H9 (cell line): Measurements from ENCODE around the gene GPC6. TPM values are rescaled to one million over a fixed set of nuclear protein-coding genes. Genes with fewer than 3 reads are reported as not detected.
"Not testable (repeated sequence)": the region's sequence is repeated elsewhere in the genome, so short reads cannot be mapped to it uniquely, and the experiment has no call there.

Source experiments
- DNase-seq: peaks from one replicate; pipeline ENCODE4 v3.0.0-alpha.2; 2017
- H2AFZ ChIP-seq: one replicate; pipeline ENCODE4 v1.6.1; 2013; ENCODE audit warnings: mild to moderate bottlenecking, low read length, control low read depth, moderate library complexity
- H2AK5ac ChIP-seq: 2 replicates; pipeline ENCODE4 v1.6.1; 2013; ENCODE audit warnings: low read length, control low read depth, mixed read lengths; ENCODE audit not compliant: insufficient read length
- H2BK120ac ChIP-seq: one replicate; pipeline ENCODE4 v1.6.1; 2013; ENCODE audit warnings: low read depth, mild to moderate bottlenecking, low read length, control low read depth, inconsistent platforms; ENCODE audit not compliant: poor library complexity, severe bottlenecking
- H2BK12ac ChIP-seq: 2 replicates; pipeline ENCODE4 v1.6.1; 2013; ENCODE audit warnings: low read length, control low read depth, mixed read lengths, low read depth; ENCODE audit not compliant: insufficient read length
- H2BK15ac ChIP-seq: 2 replicates; pipeline ENCODE4 v1.6.1; 2013; ENCODE audit warnings: low read depth, low read length, control low read depth
- H2BK20ac ChIP-seq: one replicate; pipeline ENCODE4 v1.6.1; 2013; ENCODE audit warnings: low read depth, mild to moderate bottlenecking, low read length, control low read depth, inconsistent platforms; ENCODE audit not compliant: poor library complexity, severe bottlenecking
- H2BK5ac ChIP-seq: 2 replicates; pipeline ENCODE4 v1.6.1; 2013; ENCODE audit warnings: low read length, control low read depth, mixed read lengths; ENCODE audit not compliant: insufficient read length
- H3K14ac ChIP-seq: 2 replicates; pipeline ENCODE4 v1.6.1; 2013; ENCODE audit warnings: low read length, control low read depth; ENCODE audit not compliant: insufficient read depth
- H3K18ac ChIP-seq: 2 replicates; pipeline ENCODE4 v1.6.1; 2013; ENCODE audit warnings: low read depth, mild to moderate bottlenecking, mixed read lengths, low read length, control low read depth; ENCODE audit not compliant: insufficient read length
- H3K23ac ChIP-seq: 2 replicates; pipeline ENCODE4 v1.6.1; 2013; ENCODE audit warnings: low read length, control low read depth, mixed read lengths, low read depth; ENCODE audit not compliant: insufficient read length
- H3K23me2 ChIP-seq: 2 replicates; pipeline ENCODE4 v1.6.1; 2013; ENCODE audit warnings: low read depth, mild to moderate bottlenecking, mixed read lengths, low read length, control low read depth; ENCODE audit not compliant: insufficient read length, poor library complexity, severe bottlenecking
- H3K27ac ChIP-seq: 2 replicates; pipeline ENCODE4 v1.5.1; 2013; ENCODE audit warnings: low read length, control low read depth, mixed read lengths, low read depth; ENCODE audit not compliant: insufficient read length
- H3K27me3 ChIP-seq: 2 replicates; pipeline ENCODE4 v1.6.1; 2013; ENCODE audit warnings: low read length, control low read depth, inconsistent platforms; ENCODE audit not compliant: insufficient read depth
- H3K4ac ChIP-seq: 2 replicates; pipeline ENCODE4 v1.6.1; 2013; ENCODE audit warnings: low read depth, mild to moderate bottlenecking, control low read depth, inconsistent platforms, low read length, moderate library complexity
- H3K4me1 ChIP-seq: 2 replicates; pipeline ENCODE4 v1.6.1; 2013; ENCODE audit warnings: low read length, control low read depth, inconsistent platforms; ENCODE audit not compliant: insufficient read depth
- H3K4me2 ChIP-seq: 2 replicates; pipeline ENCODE4 v1.6.1; 2013; ENCODE audit warnings: low read length, control low read depth, mixed read lengths; ENCODE audit not compliant: insufficient read length, insufficient read depth
- H3K56ac ChIP-seq: 2 replicates; pipeline ENCODE4 v1.6.1; 2013; ENCODE audit warnings: low read depth, mild to moderate bottlenecking, mixed read lengths, low read length, control low read depth; ENCODE audit not compliant: insufficient read length
- H3K79me1 ChIP-seq: 2 replicates; pipeline ENCODE4 v1.6.1; 2013; ENCODE audit warnings: low read depth, mild to moderate bottlenecking, moderate library complexity, low read length, control low read depth, inconsistent platforms; ENCODE audit not compliant: insufficient read depth, poor library complexity, severe bottlenecking
- H3K79me2 ChIP-seq: 2 replicates; pipeline ENCODE4 v1.6.1; 2013; ENCODE audit warnings: low read length, control low read depth, inconsistent platforms; ENCODE audit not compliant: insufficient read depth
- H3K9ac ChIP-seq: 2 replicates; pipeline ENCODE4 v1.6.1; 2013; ENCODE audit warnings: low read length, control low read depth, mixed read lengths; ENCODE audit not compliant: insufficient read length; ENCODE audit errors: extremely low read depth
- H3K9me3 ChIP-seq: one replicate; pipeline ENCODE4 v1.6.1; 2013; ENCODE audit warnings: low read depth, low read length, inconsistent platforms; ENCODE audit not compliant: control insufficient read depth
- H3T11ph ChIP-seq: one replicate; pipeline ENCODE4 v1.6.1; 2013; ENCODE audit warnings: mild to moderate bottlenecking, low read length, control low read depth, inconsistent platforms
- H4K20me1 ChIP-seq: one replicate; pipeline ENCODE4 v1.6.1; 2013; ENCODE audit not compliant: control insufficient read depth, insufficient read length, insufficient read depth
- H4K5ac ChIP-seq: 2 replicates; pipeline ENCODE4 v1.6.1; 2013; ENCODE audit warnings: low read depth, mild to moderate bottlenecking, mixed read lengths, low read length, control low read depth; ENCODE audit not compliant: insufficient read length
- H4K8ac ChIP-seq: replicated peaks from 2 replicates; pipeline ENCODE4 v1.6.1; 2013; ENCODE audit warnings: low read length, control low read depth, mixed read lengths, low read depth; ENCODE audit not compliant: insufficient read length
- H4K91ac ChIP-seq: 2 replicates; pipeline ENCODE4 v1.6.1; 2013; ENCODE audit warnings: low read depth, mild to moderate bottlenecking, moderate library complexity, mixed read lengths, low read length, control low read depth; ENCODE audit not compliant: insufficient read length
- H3K27ac Mint-ChIP-seq, 3 experiments: 2 replicates in 2 of 3; 3 replicates in 1 of 3; pipeline ENCODE4 v1.8.0; 2020 to 2021; ENCODE audit warnings: mixed read lengths in 3 of 3, mild to moderate bottlenecking in 1 of 3, moderate library complexity in 1 of 3
- H3K27me3 Mint-ChIP-seq: 2 replicates; pipeline ENCODE4 v1.8.0; 2021; ENCODE audit warnings: low read depth, mild to moderate bottlenecking, moderate library complexity, mixed read lengths
- H3K36me3 Mint-ChIP-seq, 3 experiments: 2 replicates in 2 of 3; 3 replicates in 1 of 3; pipeline ENCODE4 v1.8.0; 2020 to 2021; ENCODE audit warnings: low read depth in 3 of 3, mixed read lengths in 3 of 3; ENCODE audit not compliant: insufficient read depth in 1 of 3
- H3K4me1 Mint-ChIP-seq, 2 experiments: 2 replicates each; pipeline ENCODE4 v1.8.0; 2020; ENCODE audit warnings: mixed read lengths in 2 of 2
- H3K4me3 Mint-ChIP-seq, 2 experiments: 2 replicates in 1 of 2; 3 replicates in 1 of 2; pipeline ENCODE4 v1.8.0; 2020 to 2021; ENCODE audit warnings: mild to moderate bottlenecking in 2 of 2, mixed read lengths in 2 of 2, moderate library complexity in 1 of 2
- H3K9me3 Mint-ChIP-seq, 2 experiments: 2 replicates in 1 of 2; 3 replicates in 1 of 2; pipeline ENCODE4 v1.8.0; 2020; ENCODE audit warnings: mild to moderate bottlenecking in 2 of 2, mixed read lengths in 2 of 2, moderate library complexity in 1 of 2
- whole genome bisulfite sequencing: extraction: QIAGEN DNeasy Blood & Tissue Kit; methylation state at CpG from one replicate; pipeline ENCODE4 v1.1.7; 2013; ENCODE audit warnings: missing lambda C conversion rate, low lambda C conversion rate, mixed read lengths; ENCODE audit not compliant: insufficient read length; ENCODE audit errors: extremely low coverage; 5-methylcytosine and 5-hydroxymethylcytosine counted together
- total RNA-seq: library from RNA; stranded (reverse); gene quantifications from 2 replicates; pipeline ENCODE4 v1.2.1, GENCODE V29; 2021
- TF ChIP-seq, protein P1 (sequence below): fragments of 200-600 bp; sonication (generic); conservative IDR thresholded peaks from 3 replicates; pipeline ENCODE4 v1.8.0; 2021; ENCODE audit warnings: antibody characterized with exemption, mild to moderate bottlenecking

GPC6 gene
- total RNA-seq, 1 experiment from 2014 or later = 15.6 TPM

DNA sequence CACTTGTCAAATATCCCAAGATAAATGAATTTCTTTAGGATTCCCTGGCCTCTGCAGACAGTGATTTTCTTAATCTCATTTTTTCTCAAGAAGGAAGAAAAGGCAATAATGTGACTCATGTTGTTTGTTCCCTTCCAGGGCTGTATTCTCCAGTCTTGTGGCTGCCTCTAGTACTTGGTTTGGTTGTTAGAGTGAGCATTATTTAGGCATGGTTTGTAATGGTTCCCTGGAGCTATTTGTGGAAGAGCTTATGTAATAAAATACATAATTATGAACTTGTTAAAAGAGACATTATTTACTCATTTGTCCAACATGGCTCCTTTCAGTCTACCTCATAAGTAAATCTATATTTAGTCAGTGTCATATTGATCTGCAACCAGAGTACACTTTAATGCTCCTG, 982.5 kb downstream of the GPC6 start:
- Histone ChIP-seq H2BK15ac (no peak overlapping the region), H2BK20ac (no peak overlapping the region), H2BK5ac (no peak overlapping the region), H4K20me1 (no peaks in the 10 kb centered on the region), H4K8ac (no peak overlapping the region), H3T11ph (no peak overlapping the region), H3K23me2 (no peaks in the 10 kb centered on the region), H3K79me2 (no peaks in the 10 kb centered on the region), H2BK120ac (no peak overlapping the region), H3K27me3 (no peaks in the 10 kb centered on the region), H3K4ac (no peak overlapping the region), H3K9ac (no peak overlapping the region), H3K56ac (no peak overlapping the region), H3K4me1 (no peaks in the 10 kb centered on the region), H4K5ac (no peak overlapping the region), H3K79me1 (no peaks in the 10 kb centered on the region), H2AFZ (no peak overlapping the region), H3K9me3 (no peaks in the 10 kb centered on the region), H2AK5ac (no peak overlapping the region), H3K14ac (no peak overlapping the region), H3K4me2 (no peak overlapping the region), H4K91ac (no peak overlapping the region), H2BK12ac (no peak overlapping the region), H3K23ac (no peak overlapping the region), H3K27ac (no peak overlapping the region), H3K18ac (no peak overlapping the region)
- Mint-ChIP-seq H3K4me1 (no peaks in the 10 kb centered on the region), H3K27ac (no peak overlapping the region), H3K9me3 (no peaks in the 10 kb centered on the region), H3K36me3 (no peaks in the 10 kb centered on the region), H3K27me3 (no peaks in the 10 kb centered on the region), H3K4me3 (no peak overlapping the region)
- TF ChIP-seq, protein P1, sequence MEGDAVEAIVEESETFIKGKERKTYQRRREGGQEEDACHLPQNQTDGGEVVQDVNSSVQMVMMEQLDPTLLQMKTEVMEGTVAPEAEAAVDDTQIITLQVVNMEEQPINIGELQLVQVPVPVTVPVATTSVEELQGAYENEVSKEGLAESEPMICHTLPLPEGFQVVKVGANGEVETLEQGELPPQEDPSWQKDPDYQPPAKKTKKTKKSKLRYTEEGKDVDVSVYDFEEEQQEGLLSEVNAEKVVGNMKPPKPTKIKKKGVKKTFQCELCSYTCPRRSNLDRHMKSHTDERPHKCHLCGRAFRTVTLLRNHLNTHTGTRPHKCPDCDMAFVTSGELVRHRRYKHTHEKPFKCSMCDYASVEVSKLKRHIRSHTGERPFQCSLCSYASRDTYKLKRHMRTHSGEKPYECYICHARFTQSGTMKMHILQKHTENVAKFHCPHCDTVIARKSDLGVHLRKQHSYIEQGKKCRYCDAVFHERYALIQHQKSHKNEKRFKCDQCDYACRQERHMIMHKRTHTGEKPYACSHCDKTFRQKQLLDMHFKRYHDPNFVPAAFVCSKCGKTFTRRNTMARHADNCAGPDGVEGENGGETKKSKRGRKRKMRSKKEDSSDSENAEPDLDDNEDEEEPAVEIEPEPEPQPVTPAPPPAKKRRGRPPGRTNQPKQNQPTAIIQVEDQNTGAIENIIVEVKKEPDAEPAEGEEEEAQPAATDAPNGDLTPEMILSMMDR = no peak
- DNase-seq = no peak

DNA sequence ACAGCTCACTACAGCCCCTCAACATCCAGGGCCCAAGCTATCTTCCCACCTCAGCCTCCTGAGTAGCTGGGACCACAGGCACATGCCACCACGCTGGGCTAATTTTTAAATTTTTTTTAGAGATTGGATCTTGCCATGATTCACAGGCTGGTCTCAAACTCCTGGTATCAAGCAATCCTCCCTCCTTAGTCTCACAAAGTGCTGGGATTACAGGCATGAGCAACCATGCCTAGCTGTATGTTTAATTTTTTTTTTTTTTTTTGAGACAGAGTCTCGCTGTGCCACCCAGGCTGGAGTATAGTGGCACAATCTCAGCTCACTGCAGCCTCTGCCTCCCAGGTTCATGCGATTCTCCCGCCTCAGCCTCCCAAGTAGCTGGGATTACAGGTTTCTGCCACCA, 983.3 kb downstream of the GPC6 start:
- H3K9ac ChIP-seq, H4K5ac ChIP-seq, H4K91ac ChIP-seq, H2BK5ac ChIP-seq, H3K27ac ChIP-seq, H2BK12ac ChIP-seq, H4K20me1 ChIP-seq, H3K79me2 ChIP-seq, H3K4me1 Mint-ChIP-seq, H3T11ph ChIP-seq, H2AK5ac ChIP-seq, H3K9me3 ChIP-seq, H2AFZ ChIP-seq, H3K23me2 ChIP-seq, H3K4me3 Mint-ChIP-seq, H3K36me3 Mint-ChIP-seq, H3K4me2 ChIP-seq, H3K79me1 ChIP-seq, H3K23ac ChIP-seq, H3K18ac ChIP-seq, H2BK120ac ChIP-seq, H3K56ac ChIP-seq, H3K4me1 ChIP-seq, H2BK20ac ChIP-seq, H3K4ac ChIP-seq, H4K8ac ChIP-seq, H3K14ac ChIP-seq, H2BK15ac ChIP-seq, H3K9me3 Mint-ChIP-seq, H3K27me3 ChIP-seq, H3K27me3 Mint-ChIP-seq, DNase-seq, H3K27ac Mint-ChIP-seq: not testable (repeated sequence)
- no CpG with 5 or more reads among the region's 4 CpGs for WGBS
